Epithelial cell of prostate (primary cell): Measurements from ENCODE around the gene DKK1.

ENCODE experiments used
- DNase-seq: peaks from one replicate; pipeline ENCODE4 v3.0.0-alpha.2; 2011; ENCODE audit warnings: low read depth, low spot score
- H3K27ac ChIP-seq: fragments of 450-650 bp; 2 replicates; pipeline ENCODE4 v1.5.1; 2017; ENCODE audit warnings: mild to moderate bottlenecking

Gene DKK1

DNA sequence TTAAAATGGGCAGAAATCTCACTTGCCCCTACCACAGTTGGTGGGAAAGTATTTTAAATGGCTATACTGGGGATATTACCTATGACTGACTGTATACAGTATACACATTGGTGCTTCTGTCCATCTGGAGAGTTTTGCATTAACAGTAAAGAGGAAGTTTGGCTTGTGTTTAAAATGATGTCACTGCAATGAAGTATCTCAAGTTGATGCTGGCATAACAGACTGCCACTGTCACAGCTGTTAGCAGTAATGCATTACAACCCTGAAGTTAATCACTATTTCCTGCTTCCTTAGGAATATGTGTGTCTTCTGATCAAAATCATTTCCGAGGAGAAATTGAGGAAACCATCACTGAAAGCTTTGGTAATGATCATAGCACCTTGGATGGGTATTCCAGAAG is 1.9 kb downstream of the DKK1 start:
- peak overlapping the region; percentile 92 for H3K27ac ChIP-seq

DNA sequence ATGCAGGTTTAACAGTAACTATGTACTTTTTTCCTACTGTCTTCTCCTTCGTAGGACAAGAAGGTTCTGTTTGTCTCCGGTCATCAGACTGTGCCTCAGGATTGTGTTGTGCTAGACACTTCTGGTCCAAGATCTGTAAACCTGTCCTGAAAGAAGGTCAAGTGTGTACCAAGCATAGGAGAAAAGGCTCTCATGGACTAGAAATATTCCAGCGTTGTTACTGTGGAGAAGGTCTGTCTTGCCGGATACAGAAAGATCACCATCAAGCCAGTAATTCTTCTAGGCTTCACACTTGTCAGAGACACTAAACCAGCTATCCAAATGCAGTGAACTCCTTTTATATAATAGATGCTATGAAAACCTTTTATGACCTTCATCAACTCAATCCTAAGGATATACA is 2.4 kb downstream of the DKK1 start:
- no peak for DNase-seq

More for the DNA sequence above, 1.9 kb downstream of the DKK1 start:
- no peak for DNase-seq

DNA sequence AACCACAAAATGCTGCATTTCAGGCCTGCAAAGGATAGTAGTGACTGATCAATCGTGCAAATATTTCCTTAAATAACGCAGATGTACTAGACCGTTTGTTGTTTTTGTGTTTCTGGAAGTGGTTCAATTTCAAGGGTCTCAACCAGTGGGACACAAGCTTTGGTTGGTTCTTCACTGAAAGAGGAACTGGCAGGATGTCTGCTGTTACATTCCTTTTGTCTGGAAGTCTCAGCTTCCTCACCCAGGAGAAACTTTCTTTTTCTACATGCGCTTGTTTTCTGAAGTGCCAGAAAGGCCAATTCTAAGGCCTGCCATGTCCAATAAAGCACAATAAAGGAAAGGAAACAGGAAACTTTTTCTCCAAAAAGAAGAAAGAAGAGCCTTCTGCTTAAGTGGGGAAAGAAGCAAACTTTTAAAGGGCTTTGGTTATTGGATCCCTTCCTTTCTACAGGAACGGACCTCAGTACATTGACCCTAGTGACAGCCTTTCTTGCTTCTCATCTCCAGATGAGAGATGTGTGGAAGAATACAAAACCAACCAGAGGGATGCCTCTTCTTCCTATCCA is 4.1 kb downstream of the DKK1 start:
- H3K27ac ChIP-seq, result peak overlapping the region; percentile 92
- no peak for DNase-seq

More for the DNA sequence above, 2.4 kb downstream of the DKK1 start:
- peak overlapping the region; percentile 92 for H3K27ac ChIP-seq

DNA sequence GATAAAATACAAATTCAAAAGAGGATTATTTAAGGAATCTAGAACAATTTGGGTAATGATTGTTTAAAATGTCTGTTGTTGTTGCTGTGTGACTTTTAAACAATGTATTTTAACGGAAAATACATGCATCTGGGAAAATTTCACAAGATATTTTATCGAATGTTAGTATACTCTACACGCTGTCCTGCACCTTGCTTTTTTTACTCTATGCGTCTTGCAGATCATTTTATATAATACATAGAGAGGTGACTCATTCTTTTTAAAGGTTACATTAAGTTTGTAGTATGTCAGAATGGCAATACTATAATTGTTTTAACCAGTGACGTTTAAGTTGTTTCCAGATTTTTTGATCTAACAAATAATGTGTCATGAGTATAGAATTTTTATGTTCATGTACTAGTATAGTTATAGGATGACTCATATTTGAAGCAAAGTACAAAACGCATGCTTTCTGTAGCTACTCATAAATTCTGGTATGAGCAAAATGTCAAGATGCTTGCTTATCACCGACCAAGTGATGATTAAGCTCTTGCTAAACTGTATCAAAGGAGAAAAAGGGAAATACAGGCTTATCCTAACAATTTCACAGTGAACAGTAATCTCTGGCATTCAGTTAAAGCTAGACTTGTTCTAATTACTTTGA is 4.9 kb downstream of the DKK1 start:
- DNase-seq, result peak; percentile 89
- peak overlapping the region; percentile 92 for H3K27ac ChIP-seq

DNA sequence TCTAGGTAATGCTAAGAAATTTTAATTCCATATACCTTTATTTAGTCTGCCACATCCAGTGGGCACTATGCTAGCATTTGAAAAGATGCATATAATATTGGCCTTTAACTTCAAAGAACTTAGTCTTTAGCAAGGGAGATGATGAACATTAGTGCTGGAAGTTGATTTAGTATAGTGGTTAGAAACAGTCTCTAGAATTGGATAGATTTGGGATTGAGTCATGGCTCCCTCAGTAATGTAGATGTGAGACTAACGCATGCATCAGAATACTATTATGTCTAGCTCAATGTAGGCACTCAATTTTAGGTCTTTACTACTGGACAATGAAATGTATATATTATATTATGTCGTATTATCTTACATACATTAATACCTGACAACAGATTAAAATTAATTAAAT is 5.8 kb downstream of the DKK1 start:
- DNase-seq, result no peak
- peak overlapping the region; percentile 92 for H3K27ac ChIP-seq

DNA sequence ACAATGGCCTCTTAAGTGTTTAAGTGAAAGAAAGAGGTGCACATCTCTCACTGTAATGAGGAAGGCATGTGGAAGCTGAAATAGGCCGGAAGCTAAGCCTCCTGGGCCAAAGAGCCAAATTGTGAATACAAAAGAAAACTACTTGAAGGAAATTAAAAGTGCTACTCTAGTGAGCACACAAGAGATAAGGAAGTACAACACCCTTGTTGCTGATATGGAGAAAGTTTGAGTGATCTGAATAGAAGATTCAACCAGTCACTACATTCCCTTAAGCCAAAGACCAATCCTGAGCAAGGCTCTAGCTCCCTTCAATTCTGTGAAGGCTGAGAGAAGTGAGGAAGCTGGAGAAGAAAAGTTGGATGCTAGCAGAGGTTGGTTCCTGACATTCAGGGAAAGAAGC is 8.2 kb downstream of the DKK1 start:
- no peak overlapping the region for H3K27ac ChIP-seq
- DNase-seq, result no peak

DNA sequence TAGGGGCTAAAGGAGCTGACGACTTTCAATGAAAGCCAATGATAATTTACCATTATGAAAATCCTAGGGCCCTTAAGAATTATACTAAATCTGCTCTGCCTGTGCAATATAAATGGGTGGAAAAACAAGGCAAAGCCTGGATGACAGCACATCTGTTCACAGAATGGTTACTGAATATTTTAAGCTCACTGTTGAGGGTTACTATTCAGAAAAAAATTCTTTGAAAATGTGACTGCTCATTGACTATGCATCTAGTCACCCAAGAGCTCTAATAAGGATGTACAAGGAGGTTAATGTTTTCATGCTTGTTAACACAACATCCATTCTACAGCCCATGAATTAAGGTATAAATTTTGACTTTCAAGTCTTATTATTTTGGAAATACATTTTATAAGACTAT is 8.9 kb downstream of the DKK1 start:
- H3K27ac ChIP-seq, result no peak overlapping the region
- DNase-seq, result no peak

DNA sequence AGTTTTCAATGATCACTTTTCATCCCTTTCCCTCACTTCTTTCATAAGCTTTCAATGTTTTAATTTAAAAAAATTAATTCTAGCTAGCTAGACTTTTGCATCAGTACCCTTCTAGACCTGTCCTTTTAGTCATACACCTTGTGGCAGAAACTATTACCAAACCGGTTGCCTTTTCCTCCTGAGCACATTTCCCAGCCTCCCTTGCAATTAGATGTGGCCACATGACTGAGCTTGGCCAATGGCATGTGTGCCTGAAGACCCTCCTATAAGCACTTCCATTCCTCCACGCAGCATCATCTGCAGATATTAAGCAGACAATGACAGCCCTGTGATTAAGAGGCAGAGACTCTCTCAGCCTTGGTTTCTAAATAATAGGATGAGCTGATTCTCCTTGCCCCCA is 12.3 kb downstream of the DKK1 start:
- DNase-seq, result no peak
- no peak overlapping the region for H3K27ac ChIP-seq

DNA sequence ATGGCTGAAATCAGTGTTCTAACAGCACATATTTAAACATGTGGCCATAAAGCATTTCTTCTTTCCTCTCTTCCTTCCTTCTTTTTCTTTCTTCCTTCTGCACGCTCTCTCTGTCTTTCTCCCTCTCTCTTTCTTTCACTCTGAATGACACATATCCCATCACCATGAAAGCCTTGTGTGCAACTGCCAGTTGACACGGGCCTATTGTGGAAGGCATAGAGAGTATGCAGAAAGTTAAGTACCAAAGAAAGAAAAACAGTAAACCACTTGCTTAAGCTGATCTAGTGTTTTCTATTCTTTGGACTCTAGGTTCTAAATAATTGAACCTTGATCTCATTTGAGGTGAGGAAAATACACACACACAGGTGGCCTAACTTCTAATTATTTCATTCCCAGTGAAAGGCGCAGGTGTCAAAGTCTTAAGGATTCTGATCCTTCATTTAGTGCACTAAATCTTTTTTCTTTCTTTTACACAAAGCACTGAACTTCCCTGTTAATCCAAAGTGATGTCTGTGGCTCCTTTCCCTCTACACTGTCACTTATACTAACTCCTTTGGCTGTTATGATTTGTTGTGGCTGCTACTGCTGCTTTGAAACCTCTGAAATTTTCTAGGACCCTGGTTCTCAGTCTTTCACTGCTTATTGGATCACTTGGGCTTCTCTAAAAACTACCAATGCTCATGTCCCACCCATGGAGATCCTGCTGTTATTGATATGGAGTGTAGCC is 17.7 kb downstream of the DKK1 start:
- no peak for DNase-seq
- no peak overlapping the region for H3K27ac ChIP-seq

DNA sequence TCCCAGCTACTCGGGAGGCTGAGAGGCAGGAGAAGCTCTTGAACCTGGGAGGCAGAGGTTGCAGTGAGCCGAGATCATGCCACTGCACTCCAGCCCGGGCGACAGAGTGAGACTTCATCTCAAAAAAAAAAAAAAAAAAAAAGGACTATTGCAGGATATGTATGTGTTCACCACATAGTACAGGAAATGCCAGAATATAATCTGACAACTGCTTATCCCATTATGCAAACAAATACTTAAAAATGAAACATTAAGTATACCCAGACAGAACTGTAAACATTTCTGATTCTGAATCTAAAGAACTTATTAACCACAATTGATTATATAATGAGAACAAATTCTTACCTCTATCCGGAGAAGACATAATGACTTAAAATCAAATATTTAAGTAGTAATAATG is 18.7 kb downstream of the DKK1 start:
- H3K27ac ChIP-seq, result peak overlapping the region; percentile 1
- DNase-seq, result no peak

DNA sequence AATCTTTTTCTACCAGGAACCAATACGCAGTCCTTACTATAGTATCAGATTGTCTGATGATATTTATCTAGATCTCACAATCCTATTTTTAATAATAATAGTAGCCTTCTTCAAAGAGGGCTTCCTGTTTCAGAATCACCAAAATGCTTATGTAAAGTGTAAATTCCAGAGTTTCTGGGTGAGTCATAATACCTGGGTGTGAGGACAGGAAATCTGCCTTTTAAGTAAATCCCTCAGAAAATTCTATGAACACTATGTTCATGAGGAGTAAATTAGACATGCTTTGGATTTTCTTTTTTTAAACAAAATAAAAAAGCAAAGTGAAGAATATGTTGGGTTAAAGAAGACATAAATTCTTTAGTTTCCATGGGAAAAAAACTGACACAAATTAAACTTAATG is 20.5 kb downstream of the DKK1 start:
- peak overlapping the region; percentile 93 for H3K27ac ChIP-seq
- DNase-seq, result no peak

DNA sequence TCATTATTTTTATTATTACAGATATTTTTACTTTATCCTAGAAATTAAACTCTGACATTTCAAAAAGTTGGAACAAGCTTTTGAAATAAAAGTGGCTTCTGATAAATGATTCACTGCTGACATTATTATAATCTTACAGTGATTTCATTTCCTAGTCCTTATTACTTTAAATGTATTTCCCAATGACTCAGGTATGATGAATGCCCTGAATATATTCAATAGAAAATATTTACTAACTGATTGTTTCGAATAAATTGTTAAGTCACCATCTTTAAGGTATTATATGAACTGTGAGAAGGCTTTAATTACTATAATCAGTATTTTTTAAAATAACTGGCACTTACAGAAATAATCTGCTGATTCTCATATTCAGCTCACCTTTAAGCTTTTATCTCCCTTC is 21.6 kb downstream of the DKK1 start:
- peak overlapping the region; percentile 93 for H3K27ac ChIP-seq
- no peak for DNase-seq

DNA sequence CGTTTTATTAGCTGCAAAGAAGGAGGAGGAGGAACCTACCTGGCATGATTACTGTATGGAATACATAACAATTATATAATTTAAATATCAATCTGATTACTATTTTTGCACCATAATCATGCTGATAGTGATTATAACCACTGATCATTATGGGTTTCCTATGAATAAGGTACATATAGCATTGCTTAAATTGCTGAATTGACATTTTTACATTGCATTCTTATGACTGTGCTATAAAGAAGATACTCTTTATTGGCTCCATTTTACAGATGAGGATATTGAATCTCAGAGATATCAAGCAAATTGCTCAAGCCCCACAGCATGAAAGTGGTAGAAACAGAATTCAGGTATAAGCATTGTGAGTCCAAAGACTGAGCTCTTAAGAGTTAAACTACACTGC is 23.1 kb downstream of the DKK1 start:
- no peak overlapping the region for H3K27ac ChIP-seq
- DNase-seq, result no peak

DNA sequence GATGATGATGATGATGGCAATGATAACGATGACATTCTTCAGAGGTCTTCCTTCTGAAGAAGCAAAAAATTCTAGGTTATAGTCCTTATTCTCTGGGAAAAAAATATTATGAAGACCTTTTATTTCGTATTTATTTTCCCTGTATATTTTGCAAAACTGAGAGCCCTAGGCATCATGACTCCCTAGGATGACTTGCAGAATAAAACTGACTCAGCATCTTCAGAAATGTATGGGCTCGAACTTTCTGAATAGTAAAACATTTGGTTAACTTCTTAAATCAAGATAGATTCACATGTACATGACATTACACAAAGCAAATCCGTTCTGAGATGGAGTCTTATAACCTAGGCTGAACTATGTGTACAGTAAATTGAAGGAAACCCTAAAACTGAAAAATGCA is 29.4 kb downstream of the DKK1 start:
- no peak overlapping the region for H3K27ac ChIP-seq
- DNase-seq, result no peak

DNA sequence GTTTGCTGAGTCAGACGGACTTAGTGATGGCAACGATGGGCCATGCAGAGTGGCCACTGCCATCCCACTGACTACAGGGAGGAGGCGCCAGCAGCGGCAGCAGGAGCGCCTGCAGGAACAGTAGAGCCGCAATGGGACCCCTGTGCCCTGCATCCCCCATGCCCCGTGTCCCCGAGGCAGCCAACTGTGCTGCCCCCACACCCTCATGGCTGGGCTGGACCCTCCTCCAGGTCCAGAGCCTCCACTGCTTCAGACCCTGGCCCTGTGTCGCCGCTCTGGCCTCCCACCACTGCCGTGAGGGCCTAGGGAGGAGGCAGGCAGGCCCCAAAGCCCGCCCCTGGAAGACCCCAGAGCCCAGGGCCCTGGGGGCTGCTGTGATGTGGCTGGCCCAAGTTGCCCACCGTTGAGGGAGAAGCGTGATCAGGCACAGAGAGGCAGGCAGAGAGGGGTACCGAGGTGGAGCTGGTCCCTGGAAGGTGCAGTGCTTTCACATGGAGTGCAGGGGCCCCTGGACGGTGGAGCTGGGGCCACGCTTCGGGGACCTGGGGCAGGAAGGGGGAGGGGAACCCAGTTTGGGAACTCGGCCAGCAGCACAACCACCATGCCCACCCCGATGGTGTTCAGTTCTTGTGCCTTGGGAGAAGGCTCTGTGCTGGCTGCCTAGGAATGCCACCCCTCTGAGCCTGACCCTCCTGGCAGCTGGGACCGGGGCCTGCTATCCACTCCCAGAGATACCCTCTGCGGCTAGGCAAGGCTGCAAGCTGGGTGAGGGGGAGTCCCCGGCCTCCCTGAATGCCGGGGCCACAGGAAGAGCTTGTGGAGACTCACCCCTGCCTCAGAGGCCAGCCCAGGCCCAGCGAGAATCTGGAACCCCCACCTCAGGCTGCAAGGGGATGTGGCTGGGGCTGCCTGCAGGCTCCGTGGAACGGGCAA is 32.6 kb downstream of the DKK1 start:
- DNase-seq, result no peak

DNA sequence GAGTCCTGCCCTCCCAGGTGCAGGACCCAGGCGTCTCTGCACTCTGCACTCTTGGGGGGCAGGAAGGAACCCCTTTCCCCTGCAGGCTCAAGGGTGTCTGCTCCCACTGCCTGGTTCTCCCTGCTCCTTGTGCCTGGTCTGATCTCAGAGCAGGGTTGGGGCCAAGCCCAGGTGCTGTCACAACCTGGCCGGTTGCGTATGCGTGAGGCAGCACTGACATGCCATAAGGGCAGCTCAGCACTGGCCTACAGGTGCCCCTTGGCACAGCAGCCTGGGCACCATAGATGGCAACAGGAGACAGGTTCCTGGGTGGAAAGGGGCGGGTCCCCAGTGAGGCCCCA is 33.2 kb downstream of the DKK1 start:
- H3K27ac ChIP-seq, result no peak overlapping the region
- DNase-seq, result no peak

More for the DNA sequence above, 32.6 kb downstream of the DKK1 start:
- no peak overlapping the region for H3K27ac ChIP-seq

DNA sequence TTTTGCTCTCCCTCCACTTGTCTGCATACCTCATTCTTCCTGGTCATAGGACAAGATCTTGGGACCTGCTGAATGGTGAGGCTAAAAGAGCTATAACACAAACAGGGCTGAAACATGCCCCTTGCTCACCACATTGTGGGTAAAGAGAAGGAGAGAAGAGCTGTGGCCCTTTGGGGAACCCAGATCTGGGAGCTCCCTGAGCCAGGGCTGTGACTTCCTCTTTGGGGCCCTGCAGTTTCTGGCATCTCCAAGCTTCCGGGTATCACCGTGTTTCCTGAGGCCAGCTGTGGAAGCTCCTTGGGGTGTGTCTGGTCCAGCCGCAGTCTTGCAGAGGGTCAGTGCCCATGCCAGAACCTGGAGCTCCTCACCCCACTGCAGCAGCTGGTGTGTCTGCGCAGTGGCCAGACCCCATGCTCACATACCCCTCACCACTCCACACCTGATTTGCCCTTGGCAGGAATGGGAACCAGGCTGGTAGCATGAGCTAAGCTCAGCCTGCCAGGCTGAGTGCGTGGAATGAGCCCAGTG is 34.0 kb downstream of the DKK1 start:
- H3K27ac ChIP-seq, result no peak overlapping the region
- no peak for DNase-seq

DNA sequence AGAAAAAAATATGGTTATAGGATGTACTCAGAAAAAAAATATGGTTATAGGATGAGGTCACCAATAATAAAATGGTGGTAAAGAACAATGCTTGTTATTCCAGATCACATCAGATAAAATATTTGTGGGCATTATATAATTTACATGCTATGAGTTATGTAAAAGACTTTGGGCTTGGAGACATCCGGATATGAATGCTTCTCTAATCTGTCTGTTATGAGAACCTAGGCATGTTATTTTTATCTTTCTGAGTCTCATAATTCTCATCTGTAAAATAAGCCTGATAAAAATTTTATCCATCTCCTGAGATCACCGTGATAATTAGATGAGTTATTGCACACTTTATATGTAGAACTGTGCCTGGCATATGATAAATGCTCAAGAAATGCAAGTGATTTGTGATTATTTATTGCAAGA is 37.8 kb downstream of the DKK1 start:
- no peak overlapping the region for H3K27ac ChIP-seq
- no peak for DNase-seq

DNA sequence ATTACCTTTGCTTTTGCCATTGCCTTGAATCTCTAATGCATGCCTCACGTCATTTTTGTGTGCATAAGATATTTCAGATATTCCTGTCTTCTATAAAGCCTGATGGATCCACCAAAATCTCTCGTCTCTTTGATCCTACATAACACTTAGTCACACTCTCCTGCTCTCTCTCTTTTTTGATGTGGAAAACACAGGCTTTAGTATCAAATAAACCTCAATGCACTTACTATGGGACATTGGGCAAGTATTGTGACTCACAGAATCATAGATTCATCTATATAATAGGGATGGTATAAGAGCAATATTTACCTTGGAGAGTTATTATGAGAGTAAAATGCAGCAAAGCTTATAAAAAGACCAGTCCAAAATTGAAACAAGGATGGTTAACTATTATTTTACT is 39.1 kb downstream of the DKK1 start:
- no peak overlapping the region for H3K27ac ChIP-seq
- DNase-seq, result no peak

DNA sequence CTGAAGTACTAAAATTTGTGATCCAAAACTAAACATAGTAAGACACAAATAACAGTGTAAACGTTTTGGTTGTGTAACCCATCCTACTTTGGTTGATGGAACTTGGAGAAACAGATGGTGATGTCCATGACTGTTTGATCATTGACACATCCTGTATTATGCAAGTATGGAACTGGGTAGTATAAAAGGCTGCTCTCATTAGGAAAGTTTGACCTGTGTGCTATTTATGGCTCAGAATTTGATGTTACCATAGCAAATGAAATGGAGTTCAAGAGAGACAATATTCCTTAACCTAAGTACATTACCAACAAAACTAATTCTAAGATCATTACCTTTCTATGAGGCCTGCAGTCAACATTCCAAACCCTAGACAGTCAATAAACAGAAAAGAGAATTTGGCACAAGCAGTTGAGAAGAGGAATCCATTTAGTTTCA is 39.9 kb downstream of the DKK1 start:
- no peak for DNase-seq
- no peak overlapping the region for H3K27ac ChIP-seq
